Suppressor macrophage (primary cell): ENCODE measurements around the gene SLC10A7.

Source experiments
- DNase-seq, 4 experiments: peaks; one replicate each; pipeline ENCODE4 v3.0.0-alpha.2; 2020 to 2022

The SLC10A7 gene

DNA sequence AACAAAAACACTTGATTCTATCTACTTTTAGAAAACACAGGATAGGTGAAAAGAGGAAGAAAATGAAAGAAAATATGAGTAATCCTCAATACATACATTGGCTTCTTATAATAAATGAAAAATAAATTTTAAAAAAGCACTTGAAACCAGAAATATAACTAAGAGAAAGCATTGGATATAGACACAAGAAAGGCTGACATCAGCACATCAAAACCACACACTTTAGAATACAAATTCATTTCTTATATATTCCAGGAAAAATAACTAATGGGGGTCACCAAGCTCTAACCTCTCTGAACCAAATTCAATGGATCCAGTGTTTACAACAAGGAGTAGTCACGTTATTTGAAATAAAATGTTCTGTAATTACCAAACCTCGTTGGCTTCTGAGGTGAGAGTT is 173.9 kb downstream of the SLC10A7 start:
- no peak for DNase-seq

DNA sequence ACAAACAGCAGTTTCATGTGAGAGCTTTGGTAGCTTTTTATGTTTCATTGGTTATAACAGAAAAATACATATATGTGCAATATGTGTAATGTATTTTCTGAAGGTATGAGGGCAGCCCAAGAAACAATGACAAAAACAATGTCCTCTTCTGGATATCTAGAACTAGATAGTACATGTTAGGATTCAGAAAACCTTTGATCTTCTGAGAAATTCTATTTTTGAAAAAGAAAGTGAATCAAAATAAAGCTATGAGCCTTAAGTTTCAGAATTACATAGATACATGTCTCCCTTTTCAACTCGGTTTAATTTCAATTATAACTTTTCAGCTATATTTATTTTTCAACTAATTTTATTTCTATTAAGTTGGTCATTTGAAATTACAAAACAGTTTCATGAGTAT is 175.5 kb downstream of the SLC10A7 start:
- no peak for DNase-seq

DNA sequence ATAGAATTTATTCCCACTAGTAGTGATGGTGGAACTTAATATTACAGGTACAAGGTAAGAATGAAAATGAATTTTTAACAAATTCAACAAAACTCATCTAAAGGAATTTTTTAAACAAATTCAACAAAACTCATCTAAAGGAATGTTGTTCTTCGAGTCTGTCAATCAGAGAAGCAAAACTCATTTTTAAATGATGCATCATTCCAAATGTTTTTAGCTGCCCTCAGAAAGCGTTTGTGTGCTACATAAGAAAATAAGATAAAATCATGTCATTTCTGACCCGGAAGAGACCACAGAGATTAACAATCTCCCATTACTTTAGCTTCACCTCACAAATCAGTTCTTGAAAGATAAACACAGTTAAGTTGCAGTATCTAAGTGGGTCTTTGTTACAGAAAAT is 178.0 kb downstream of the SLC10A7 start:
- no peak for DNase-seq

DNA sequence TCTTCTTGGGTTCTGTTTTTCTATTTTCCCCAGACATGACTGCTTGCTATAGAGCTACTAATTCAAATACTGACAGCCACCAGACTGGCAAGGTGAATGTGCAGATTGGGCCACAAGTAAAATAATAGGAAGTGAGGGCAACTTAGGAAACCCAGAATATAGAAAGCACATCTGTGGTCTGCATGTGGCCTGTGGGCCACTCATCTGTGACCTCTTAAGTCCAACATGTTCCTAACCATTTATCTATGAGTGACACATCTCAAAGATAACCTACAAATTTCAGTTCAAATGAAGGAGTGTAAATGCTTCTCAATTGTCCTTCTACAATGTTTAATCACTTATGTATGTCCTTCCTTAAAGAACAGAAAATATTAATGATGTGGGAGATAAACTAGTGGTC is 178.5 kb downstream of the SLC10A7 start:
- DNase-seq, result no peak

DNA sequence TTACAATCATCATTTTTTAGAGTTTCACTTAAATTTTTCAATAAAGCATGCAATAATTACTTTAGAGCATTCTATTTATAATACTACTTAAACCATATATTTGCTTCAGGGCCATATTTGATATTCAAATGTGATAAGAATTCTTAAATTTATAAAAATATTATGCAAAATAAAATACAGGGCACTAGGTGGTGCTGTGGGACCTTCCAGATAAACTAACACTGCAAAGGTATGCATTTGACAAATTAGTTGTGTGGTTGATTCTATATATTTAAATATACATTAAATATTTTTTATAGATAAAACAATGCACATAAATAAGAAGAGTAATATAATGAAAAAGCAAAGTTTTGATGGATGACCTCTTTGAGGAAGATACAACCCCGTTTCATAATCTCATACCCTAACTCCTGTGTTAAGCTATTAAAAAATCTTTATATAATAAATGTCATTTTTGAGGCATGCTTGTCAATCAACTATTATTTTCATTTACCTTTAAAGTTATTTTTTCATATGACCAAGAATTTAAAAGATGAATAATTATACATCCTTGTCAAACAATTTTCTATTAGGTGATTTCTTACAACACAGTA is 179.0 kb downstream of the SLC10A7 start:
- DNase-seq, result peak; percentile 54 to 74 (median 60)

DNA sequence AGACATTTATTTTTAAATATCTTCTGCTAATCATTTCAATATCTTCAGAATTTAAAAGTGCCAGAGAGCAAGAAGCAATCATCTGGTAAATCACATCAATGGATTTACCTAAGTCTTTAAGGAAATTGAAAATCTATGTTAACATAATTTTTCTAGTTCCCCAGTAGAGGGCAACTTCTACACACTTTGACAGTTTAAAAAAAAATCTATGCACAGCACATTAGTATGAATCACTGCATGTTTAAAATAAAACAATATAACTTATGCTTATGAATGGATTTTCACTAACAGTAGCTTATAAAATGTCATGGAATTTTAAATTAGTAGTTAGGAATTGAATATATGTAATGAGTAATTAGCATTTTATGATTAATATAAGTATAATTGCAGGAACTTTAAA is 180.9 kb downstream of the SLC10A7 start:
- DNase-seq, result peak in 2 of 4 experiments; percentile 45 to 59

DNA sequence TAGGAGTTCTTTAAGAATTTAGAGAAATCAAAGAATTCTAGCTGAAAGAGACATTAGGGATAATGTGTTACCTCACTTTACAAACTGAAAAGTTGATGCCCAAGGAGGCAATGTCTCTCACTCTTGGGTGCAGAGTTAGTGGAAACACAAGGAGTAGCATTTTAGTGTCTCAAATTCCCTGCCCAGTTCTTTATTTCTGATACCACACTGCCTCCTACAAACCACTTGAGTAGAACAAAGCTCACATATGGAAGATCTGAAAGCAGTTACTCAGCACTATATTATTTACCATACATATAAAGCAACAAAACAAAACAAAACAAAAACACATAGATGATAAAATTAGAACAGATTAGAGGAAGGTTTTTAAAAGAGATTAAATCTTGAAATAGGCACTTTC is 183.2 kb downstream of the SLC10A7 start:
- DNase-seq, result no peak

DNA sequence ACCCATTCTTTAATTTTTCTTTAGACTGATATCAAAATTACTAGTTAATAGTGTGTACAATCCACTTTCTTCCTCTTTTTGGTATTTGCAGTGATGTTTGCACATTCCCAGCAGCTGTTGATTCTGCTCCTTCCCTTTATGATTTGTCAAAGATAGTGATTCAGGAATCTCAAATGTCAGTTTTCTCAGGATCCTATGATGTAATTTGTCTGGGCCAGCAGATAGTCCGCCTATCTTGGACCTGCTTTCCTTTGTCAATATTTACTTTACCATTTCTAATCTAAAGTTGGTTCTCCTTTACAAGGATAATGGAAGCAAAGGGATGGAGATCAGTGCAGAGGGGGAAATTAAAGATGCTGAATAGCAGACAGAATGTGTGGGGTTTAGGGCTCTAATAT is 185.3 kb downstream of the SLC10A7 start:
- peak in 1 of 4 experiments; percentile 7 for DNase-seq

DNA sequence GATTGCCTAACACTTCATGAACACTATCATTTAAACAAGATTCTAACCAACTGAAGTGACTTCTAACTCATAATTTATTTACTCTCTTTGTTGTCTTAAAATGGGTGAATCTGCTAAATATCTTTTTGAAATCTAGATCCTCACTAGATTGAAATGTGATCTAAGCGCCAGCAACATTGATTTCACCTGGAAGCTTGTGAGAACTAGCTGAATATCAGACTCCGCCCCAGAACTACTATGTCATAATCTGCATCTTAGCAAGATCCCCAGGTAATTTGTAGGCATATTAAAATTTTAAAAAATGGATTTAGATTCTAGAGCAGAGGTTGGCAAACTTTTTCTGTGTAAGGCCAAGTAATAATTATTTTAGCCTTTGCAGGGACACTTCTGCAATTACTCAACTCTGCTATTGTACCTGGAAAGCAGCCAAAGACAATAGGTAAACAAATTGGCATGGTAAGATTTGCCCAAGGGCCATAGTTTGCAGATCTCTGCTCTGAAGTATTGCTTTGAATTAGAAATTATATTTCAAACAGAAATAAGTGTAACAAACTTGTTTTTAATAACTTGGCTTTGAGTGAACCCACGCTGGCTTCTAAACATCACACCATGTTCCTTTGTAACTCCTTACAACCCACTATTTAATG is 185.9 kb downstream of the SLC10A7 start:
- peak in 1 of 4 experiments; percentile 3 for DNase-seq

DNA sequence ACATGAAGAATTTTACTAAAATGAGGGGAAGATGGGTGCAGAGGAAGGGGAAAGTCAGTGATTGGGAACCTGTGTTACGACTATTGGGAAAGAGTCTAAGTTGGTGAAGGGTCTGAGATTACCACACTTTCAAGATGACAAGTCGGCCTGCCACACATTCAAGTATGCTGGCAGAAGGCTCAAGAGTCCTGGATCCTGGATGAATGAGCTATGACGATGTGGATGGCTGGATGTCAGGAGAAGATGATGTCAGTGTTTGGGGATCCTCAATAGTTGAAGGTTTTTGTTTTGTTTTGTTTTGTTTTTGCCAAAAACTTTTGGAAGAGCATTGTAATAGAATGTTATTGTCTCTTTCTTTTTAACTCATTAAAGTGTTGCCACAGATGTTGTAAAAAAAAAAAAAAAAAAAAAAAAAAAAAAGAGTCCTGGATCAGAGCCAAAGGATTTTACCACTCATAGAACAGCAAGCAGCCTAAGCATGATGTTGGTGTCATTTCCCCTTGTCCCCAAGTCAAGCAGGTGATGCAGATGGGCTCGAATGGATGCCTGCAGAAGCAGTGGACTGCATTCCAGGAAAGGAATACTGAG is 186.8 kb downstream of the SLC10A7 start:
- no peak for DNase-seq

DNA sequence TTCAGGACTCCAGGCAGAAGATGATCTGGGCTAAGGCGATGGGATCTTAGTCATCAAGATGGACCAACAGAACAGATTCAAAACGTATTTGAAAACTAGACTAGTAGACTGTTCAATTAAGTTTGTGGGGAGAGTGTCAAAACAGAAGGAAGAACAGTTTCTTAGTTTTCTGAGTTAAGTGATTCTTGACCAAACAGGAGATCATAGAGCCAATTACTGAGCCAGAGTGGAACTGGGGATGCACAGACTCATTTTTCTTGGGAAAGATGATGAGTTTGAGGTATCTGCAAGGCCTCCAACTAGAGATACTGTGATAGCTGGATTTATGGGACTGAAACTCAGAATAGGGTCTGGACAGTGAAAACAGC is 187.9 kb downstream of the SLC10A7 start:
- no peak for DNase-seq

DNA sequence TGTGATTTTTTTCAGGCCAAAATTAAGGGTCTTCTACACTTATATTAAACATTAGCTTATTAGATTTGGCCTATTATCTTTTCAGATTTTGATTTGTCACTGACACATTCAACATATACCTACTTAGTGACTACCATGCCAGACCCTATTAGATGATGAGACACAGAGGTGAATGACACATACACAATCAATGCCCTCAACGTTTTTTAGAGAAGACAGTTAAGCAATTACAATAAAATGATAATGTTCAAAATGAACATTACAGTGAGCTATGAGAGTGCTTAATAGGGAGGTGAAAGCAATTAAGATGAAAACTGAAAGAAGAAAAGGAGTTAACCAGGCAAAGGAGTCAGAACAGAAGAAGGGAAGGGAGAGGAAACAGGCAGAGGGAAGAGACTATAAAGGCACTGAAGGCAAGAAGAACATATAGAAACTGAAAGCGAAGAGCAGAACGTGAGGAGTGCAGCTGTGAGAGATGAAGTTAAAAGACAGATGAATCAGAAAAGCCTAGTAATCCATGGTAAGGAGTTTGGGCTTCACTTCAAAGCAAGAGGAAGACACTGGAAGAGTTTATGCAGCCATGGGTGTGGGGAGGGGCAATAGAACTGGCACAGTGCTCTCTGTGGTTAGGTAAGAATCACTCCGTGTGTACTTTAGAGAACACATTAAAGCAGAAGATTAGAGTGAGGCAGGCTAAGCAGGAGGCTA is 188.4 kb downstream of the SLC10A7 start:
- peak; percentile 1 to 34 (median 19) for DNase-seq

DNA sequence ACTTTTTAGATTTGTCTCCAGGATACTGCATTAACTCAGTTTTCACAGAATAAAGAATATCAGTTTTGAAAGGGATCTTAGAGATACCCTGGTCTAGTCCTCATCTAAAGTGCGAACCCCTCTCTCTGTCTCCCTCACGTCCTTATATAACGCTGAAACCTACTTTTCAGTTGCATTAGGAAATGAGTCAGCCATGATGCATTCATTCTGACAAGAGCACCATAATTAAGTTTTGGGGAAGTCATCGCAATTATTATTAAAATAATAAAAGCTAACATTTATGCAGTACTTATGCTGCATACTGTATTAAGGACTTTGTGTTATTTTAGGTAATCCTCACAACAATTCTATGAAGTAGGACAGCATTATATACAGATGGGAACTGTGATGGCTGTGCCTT is 191.3 kb downstream of the SLC10A7 start:
- DNase-seq, result peak in 2 of 4 experiments; percentile 32 to 39

DNA sequence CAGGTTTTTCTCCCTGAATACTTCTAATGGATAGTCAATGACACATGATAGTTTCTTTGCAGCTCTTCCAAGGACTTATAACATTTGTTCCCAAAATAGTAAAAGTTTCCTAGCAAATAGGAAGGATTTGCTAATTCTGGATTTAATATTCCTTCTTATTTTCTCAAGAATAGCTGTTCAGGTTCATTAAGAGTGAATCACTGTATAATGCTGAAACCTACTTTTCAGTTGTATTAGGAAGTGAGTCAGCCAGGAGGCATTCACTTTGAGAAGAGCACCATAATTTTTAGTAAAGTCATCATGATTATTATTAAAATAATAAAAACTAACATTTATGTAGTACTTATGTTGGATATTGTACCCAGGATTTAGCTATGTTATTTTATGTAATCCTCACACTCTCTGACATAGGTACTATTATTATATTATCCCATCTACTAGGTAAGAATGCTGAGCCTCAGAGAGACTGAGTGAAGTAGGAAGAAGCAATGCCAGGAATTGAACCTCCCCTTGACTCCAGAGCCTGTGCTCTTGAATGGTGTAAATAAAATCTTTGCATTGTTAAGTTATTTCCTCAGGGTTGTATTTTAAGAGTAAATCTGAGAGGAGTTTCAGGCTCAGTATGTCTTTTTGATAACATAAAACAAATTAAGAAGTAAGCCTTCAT is 192.6 kb downstream of the SLC10A7 start:
- DNase-seq, result no peak

DNA sequence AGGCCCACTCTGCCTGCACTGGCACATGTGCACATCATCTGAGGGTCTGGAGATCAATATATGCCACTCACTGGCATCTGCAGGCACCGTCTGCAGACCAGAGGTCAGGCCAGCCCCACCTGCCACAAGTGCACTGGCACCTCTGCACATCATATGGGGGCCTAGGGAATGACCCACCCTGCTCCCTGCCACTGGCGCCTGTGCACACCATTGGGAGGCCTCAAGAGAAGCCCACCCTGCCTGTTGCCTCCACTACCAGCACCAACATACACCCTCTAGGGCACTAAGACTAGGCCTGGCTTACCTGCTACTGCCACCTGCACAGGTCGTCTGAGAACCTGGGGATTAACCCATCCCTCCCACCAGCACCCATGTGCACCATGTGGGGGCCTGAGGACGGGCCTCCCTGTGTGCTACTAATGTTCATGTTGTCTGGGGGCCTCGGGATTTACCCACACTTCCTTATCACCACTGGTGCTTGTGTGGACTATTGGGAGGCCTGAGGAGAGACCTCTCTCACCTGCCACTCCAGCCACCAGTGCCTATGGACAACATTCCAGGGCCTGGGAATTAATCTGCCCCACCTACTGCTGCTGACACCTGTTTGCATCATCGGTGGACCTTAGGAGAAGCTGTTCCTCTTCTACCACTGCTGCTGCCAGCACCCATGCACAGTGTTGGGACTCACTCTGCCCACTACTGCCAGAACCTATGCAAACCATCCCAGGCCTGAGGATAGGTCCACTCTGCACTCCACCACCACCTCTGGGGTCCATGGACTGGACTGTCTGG is 193.7 kb downstream of the SLC10A7 start:
- DNase-seq, result no peak

DNA sequence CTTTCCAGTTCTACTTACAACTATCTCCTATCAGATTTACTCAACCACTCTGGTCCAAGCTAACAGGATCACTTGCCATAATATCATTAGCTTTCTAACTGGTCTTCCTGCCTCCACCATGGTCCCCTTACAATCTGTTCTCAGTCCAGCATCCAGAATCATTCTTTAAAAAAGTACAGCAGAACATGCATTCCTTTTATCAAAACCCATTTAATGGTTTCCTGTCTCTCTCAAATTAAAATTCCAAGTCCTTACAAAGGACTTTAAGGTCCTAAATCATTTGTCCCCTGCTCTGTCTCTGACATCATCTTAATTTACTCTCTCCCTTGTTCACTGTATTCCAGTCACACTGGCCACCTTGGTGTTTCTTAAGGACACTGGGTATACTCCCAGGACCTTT is 202.8 kb downstream of the SLC10A7 start:
- no peak for DNase-seq

DNA sequence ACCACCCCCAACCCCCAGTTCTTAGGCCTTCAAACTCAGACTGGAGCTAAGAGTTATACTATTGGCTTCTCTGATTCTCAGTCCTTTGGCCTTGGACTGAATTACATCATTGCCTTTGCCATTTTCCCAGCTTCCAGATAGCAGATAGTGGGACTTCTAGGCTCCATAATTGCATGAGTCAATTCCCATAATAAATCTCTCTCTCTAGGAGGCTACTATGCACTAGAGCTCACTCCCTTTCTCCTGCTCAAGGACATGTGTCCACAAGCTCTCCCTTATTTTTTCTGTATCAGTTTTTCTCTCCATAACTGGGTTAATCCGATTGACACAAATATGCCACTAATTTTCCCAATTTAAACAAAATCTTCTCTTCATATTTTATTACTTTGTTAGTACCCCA is 204.0 kb downstream of the SLC10A7 start:
- no peak for DNase-seq

DNA sequence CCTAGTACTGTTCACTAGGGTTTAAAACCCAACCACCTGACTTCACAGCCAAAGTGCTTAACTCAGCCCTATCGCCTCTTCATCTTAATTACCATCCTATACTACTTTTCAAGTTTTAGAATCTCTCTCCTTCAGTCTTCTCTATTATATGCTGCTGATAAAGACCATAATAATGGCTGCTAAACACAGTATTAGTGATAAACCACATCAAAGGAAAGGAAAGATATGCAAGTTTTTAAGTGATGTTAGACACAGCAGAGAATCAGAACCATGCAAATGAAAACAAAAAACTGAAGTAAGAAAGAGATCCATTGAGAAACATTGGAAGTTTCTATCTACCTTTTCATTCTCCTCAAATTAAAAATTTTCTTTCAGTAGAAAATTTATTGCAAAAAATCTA is 206.6 kb downstream of the SLC10A7 start:
- no peak for DNase-seq

DNA sequence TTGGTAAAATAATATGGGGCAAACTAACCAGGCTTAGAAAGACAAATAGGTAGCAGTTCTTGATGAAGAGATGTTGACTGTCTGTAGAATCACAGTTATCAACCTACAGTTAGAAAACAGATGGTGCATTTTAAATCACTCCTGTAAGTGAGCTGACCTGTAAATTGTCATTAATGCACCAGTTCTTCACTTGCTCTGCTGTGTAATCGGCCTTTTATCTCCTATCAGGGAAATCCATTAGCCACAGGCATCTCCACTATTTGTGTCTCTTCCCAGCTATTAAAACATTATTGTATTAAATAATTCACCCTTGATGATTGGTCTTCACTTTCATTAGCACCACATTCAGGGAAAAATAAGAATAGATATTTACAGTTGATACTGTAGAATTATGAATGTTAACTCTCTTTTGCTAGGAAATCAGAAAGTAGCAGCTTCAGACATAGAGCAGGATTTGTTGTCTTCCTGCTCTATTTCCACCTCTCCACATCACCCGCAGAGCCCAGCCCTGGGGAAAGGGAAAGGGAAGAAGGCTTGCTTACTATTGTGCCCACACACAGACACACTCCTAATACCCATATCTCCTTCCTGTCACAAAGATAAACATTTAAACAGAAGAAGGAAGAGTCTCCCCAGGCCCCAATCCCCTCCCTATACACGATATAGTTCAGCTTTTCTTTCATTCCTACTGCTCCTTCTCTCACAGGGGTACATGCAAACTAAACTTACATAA is 210.3 kb downstream of the SLC10A7 start:
- no peak for DNase-seq

DNA sequence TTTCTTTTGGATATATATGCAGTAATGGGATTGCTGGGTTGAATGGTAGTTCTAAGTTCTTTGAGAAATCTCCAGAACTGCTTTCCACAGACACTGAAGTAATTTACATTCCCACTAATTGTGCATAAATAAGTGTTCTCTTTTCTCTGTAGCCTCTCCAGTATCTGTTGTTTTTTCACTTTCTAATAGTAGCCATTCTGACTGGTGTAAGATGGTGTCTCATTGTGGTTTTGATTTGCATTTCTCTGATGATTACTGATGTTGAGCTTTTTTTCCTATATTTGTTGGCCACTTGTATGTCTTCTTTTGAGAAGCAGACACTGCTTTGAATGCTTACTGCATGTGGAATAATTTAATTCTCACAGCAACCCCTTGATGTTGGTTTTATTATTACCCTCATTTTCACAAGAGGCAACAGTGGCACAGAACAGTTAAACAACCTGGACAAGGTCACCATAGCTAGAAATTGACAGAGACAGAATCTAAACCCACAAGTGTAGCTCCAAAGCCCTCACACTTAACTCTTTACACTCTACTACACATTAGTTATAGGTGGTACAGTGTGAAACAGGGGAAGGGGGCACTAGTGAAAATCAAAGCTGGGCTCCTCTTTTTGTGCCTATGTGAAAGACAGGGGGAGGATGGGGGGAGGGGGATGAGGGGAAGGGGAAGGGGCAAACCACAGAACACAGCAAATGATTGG is 211.3 kb downstream of the SLC10A7 start:
- no peak for DNase-seq

DNA sequence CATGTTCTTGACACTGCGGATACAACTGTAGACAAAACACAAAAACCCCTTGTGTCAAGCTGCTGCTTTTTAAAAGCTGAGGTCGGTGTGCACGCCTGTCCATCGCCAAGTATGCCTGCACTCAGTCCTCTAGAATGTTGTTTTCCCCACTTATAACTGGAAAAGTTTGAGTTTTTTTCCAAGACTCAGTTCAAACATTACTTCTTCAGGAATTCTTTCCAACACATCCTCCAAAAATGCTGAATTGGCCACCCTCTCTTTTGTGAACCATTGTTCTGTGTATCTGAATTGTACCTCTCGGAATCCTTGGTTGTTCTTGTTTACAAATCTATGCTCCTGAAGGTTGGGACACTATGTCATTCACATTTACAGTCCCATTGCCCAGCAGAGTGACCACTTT is 212.8 kb downstream of the SLC10A7 start:
- no peak for DNase-seq
